Endothelial cell of umbilical vein (primary cell): Measurements from ENCODE around the gene SEC14L1. TPM values are rescaled to one million over a fixed set of nuclear protein-coding genes. Genes with fewer than 3 reads are reported as not detected.

Experiments
- BruUV-seq: library from RNA; stranded (reverse); fragments of 400-500 nt; replicated peaks from 2 replicates; lab custom pipeline; 2021; lab: Mats Ljungman, UMichigan
- CTCF ChIA-PET: fragments of 300-600, 350-600 bp; sonication (Branson Sonifier 250); formaldehyde crosslinking; loops from one replicate; lab custom pipeline; 2021; ENCODE audit warnings: antibody characterized with exemption, inconsistent platforms; lab: Charles Lee
- POLR2A ChIA-PET: fragments of 300-600, 350-600 bp; sonication (Branson Sonifier 250); formaldehyde crosslinking; loops from one replicate; lab custom pipeline; 2021; ENCODE audit warnings: antibody characterized with exemption, inconsistent platforms; lab: Charles Lee
- DNase-seq: peaks from one replicate; pipeline ENCODE4 v3.0.0-alpha.2; 2011; ENCODE audit warnings: low read depth, low spot score
- FAIRE-seq: peaks from 2 replicates; lab custom pipeline; 2011; peaks lifted over from hg19 to GRCh38; lab: Jason Lieb, UNC
- H2AFZ ChIP-seq: 2 replicates; pipeline ENCODE4 v1.6.0; 2012; ENCODE audit warnings: low read depth, low read length, control low read depth, inconsistent platforms
- H3K27ac ChIP-seq: 2 replicates; pipeline ENCODE4 v1.5.1; 2011; ENCODE audit warnings: low read depth, mild to moderate bottlenecking, control low read depth, low read length, moderate library complexity; ENCODE audit not compliant: insufficient read depth
- H3K27me3 ChIP-seq, 2 experiments: 2 replicates each; pipeline versions ENCODE4 v1.6.0 to v1.6.1; 2011; ENCODE audit warnings: low read length in 2 of 2, mixed read lengths in 1 of 2; ENCODE audit not compliant: control insufficient read depth in 2 of 2, insufficient read depth in 2 of 2
- H3K36me3 ChIP-seq, 2 experiments: 2 replicates in 1 of 2; 3 replicates in 1 of 2; pipeline ENCODE4 v1.5.1; 2011; ENCODE audit warnings: low read length in 2 of 2, mild to moderate bottlenecking in 1 of 2, moderate library complexity in 1 of 2; ENCODE audit not compliant: control insufficient read depth in 2 of 2, insufficient read depth in 2 of 2; ENCODE audit errors: extremely low read depth in 1 of 2
- H3K4me1 ChIP-seq: 3 replicates; pipeline ENCODE4 v1.5.1; 2011; ENCODE audit warnings: mild to moderate bottlenecking, low read length; ENCODE audit not compliant: control insufficient read depth, insufficient read depth; ENCODE audit errors: extremely low read depth
- H3K4me2 ChIP-seq: 2 replicates; pipeline ENCODE4 v1.6.1; 2011; ENCODE audit warnings: low read length, control low read depth, mixed read lengths; ENCODE audit not compliant: insufficient read depth
- H3K4me3 ChIP-seq, 3 experiments: fragments of 200-600 bp in 1 of 3; sonication (generic), shearing (Covaris generic) in 1 of 3; replicated peaks in 1 of 3; 2 replicates each; pipeline ENCODE4 v1.5.1; 2011 to 2016; ENCODE audit warnings: control low read depth in 3 of 3, low read length in 3 of 3, mild to moderate bottlenecking in 2 of 3, inconsistent platforms in 1 of 3, low read depth in 1 of 3, moderate library complexity in 1 of 3; ENCODE audit not compliant: insufficient read depth in 1 of 3
- H3K79me2 ChIP-seq: 2 replicates; pipeline ENCODE4 v1.6.0; 2012; ENCODE audit warnings: low read length, inconsistent platforms; ENCODE audit not compliant: control insufficient read depth, insufficient read depth
- H3K9ac ChIP-seq: replicated peaks from 2 replicates; pipeline ENCODE3; 2011; ENCODE audit warnings: low read length, control low read depth; ENCODE audit not compliant: insufficient read depth; ENCODE audit errors: extremely low read depth
- H3K9me1 ChIP-seq: replicated peaks from 3 replicates; pipeline ENCODE4 v1.6.0; 2011; ENCODE audit warnings: mild to moderate bottlenecking, low read length; ENCODE audit not compliant: control insufficient read depth, insufficient read depth; ENCODE audit errors: extremely low read depth
- H3K9me3 ChIP-seq: replicated peaks from 2 replicates; pipeline ENCODE4 v1.5.1; 2012; ENCODE audit warnings: low read length, inconsistent platforms; ENCODE audit not compliant: control insufficient read depth, insufficient read depth
- H4K20me1 ChIP-seq: replicated peaks from 2 replicates; pipeline ENCODE3; 2011; ENCODE audit warnings: mild to moderate bottlenecking, low read length; ENCODE audit not compliant: control insufficient read depth, insufficient read depth; ENCODE audit errors: extremely low read depth
- EZH2 ChIP-seq: IDR thresholded peaks from 2 replicates; pipeline ENCODE4 v1.6.1; 2012; ENCODE audit warnings: borderline replicate concordance, low read depth, mild to moderate bottlenecking, moderate library complexity, low read length, inconsistent platforms; ENCODE audit not compliant: severe bottlenecking
- FOS ChIP-seq: IDR thresholded peaks from 2 replicates; pipeline ENCODE4 v1.6.1; 2011; ENCODE audit warnings: mild to moderate bottlenecking, low read length, moderate library complexity, borderline replicate concordance; ENCODE audit not compliant: insufficient read depth
- GATA2 ChIP-seq: IDR thresholded peaks from 2 replicates; pipeline ENCODE4 v1.7.0; 2011; ENCODE audit warnings: low read depth, mild to moderate bottlenecking, moderate library complexity, mixed read lengths, low read length; ENCODE audit not compliant: insufficient read length, insufficient read depth
- JUN ChIP-seq: IDR thresholded peaks from 2 replicates; pipeline ENCODE4 v1.6.1; 2011; ENCODE audit warnings: borderline replicate concordance, low read depth; ENCODE audit not compliant: insufficient read length, insufficient read depth
- MYC ChIP-seq: IDR thresholded peaks from one replicate; pipeline ENCODE4 v1.6.1; 2011; ENCODE audit warnings: mild to moderate bottlenecking, low read depth, low read length
- POLR2A ChIP-seq: IDR thresholded peaks from 2 replicates; pipeline ENCODE4 v1.6.1; 2012; ENCODE audit warnings: low read depth, mild to moderate bottlenecking, control low read depth, low read length
- POLR2AphosphoS5 ChIP-seq: IDR thresholded peaks from 2 replicates; pipeline ENCODE4 v1.6.1; 2012; ENCODE audit warnings: low read depth, mild to moderate bottlenecking, control low read depth, low read length, moderate library complexity; ENCODE audit not compliant: insufficient read depth
- dilution Hi-C: fragments of 300-500 bp; cut with MboI; formaldehyde crosslinking; loops from one replicate; pipeline ENCODE4 v1.15.0; 2019; ENCODE audit warnings: low sequenced_read_pairs; ENCODE audit not compliant: extremely low pct_ligation_motif_present
- intact Hi-C: fragments of 100-400 bp; cut with micrococcal nuclease; formaldehyde crosslinking; loops from one replicate; pipeline ENCODE4 v1.10.0; 2022
- polyA plus RNA-seq, 4 experiments: library from polyadenylated mRNA; depleted of rRNA in 3 of 4; stranded (reverse) in 3 of 4; unstranded in 1 of 4; fragments of >200 nt; gene quantifications; 2 replicates each; pipeline versions ENCODE4 v1.2.1 to v1.2.3, GENCODE V29; 2011 to 2012; ENCODE audit warnings: missing spikeins in 1 of 4
- total RNA-seq: library from RNA; stranded (reverse); gene quantifications from 2 replicates; pipeline ENCODE4 v1.2.3, GENCODE V29; 2021
- TF ChIP-seq, protein P1 (sequence below): IDR thresholded peaks from 2 replicates; pipeline ENCODE4 v1.6.1; 2011; ENCODE audit not compliant: insufficient read depth, insufficient read length
- TF ChIP-seq, protein P2 (sequence below), 2 donors: IDR thresholded peaks; 1 replicate in 1 of 2; 2 replicates in 1 of 2; pipeline ENCODE4 v1.5.1; 2011; ENCODE audit warnings: low read length in 2 of 2, mild to moderate bottlenecking in 2 of 2, moderate library complexity in 2 of 2, control low read depth in 1 of 2, inconsistent platforms in 1 of 2, low read depth in 1 of 2; ENCODE audit not compliant: insufficient read depth in 1 of 2; ENCODE audit errors: extremely low read depth in 1 of 2

Gene SEC14L1
- total and polyA plus RNA-seq, 2 donors (not counting 3 experiments of a cell fraction or from before 2014, with no cell fraction given) = 215 to 631 TPM

DNA sequence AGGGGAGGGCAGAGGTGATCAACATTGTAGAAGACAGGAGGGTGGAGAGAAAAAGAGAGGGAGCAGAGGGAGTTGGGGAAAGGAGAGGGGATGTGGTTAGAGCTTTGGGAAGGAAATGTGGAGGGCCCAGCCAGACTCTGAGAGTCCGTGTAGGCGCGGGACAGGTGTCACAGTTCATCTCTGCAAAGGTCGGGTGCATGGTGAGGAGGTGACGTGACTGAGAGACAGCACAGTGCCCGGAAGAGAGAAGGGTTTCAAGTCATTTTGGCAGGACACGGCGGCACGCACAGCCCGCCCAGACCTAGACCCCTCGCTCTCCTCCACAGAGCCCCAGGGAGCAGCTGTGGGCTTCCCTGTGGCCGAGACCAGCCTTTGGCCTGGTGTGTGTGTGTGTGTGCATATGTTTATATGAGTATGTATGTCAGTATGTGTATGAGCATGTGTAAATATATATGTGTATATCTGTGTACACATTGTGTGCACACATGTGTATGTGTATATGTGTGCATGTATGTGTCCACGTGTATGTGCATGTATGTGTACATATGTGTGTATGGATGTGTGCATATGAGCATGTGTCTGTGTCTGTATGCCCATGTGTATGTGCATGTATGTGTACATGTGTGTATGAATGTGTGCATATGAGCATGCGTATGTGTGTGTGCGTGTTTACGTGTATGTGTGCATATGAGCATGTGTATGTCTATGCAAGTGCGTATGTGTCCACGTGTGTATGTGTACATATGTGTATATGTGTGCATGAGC, 104.6 kb downstream of the SEC14L1 start:
- Histone ChIP-seq H4K20me1 (no peaks in the 10 kb centered on the region), H3K9ac (no peak overlapping the region), H3K4me3 (no peak overlapping the region), H3K9me1 (no peaks in the 10 kb centered on the region), H3K4me1 (peaks cover 9% of the 10 kb centered on the region), H3K27me3 (no peaks in the 10 kb centered on the region), H3K36me3 (no peaks in the 10 kb centered on the region), H2AFZ (no peak overlapping the region), H3K79me2 (no peaks in the 10 kb centered on the region), H3K27ac (no peak overlapping the region), H3K4me2 (no peak overlapping the region), H3K9me3 (no peaks in the 10 kb centered on the region)
- DNase-seq (no peak), FAIRE-seq (no peak)
- POLR2A ChIA-PET = no interaction called here
- BruUV-seq = no TSS peak
- CTCF ChIA-PET = no interaction called here
- TF ChIP-seq, protein P1, sequence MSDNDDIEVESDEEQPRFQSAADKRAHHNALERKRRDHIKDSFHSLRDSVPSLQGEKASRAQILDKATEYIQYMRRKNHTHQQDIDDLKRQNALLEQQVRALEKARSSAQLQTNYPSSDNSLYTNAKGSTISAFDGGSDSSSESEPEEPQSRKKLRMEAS = no peak
- TF ChIP-seq POLR2A (no peak), JUN (no peak), EZH2 (no peak), MYC (no peak), GATA2 (no peak), FOS (no peak), POLR2AphosphoS5 (no peak)
- TF ChIP-seq, protein P2, sequence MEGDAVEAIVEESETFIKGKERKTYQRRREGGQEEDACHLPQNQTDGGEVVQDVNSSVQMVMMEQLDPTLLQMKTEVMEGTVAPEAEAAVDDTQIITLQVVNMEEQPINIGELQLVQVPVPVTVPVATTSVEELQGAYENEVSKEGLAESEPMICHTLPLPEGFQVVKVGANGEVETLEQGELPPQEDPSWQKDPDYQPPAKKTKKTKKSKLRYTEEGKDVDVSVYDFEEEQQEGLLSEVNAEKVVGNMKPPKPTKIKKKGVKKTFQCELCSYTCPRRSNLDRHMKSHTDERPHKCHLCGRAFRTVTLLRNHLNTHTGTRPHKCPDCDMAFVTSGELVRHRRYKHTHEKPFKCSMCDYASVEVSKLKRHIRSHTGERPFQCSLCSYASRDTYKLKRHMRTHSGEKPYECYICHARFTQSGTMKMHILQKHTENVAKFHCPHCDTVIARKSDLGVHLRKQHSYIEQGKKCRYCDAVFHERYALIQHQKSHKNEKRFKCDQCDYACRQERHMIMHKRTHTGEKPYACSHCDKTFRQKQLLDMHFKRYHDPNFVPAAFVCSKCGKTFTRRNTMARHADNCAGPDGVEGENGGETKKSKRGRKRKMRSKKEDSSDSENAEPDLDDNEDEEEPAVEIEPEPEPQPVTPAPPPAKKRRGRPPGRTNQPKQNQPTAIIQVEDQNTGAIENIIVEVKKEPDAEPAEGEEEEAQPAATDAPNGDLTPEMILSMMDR (IDR thresholded peaks at IDR 0.05; ENCODE audit: extremely low read depth in 1 of 2, insufficient read depth in 1 of 2, low read depth in 1 of 2, low read length in 2 of 2) = no peak
- intact Hi-C loops = loop anchor here (5.0 kb wide), 1 partner anchor 378 kb away; the partner anchor contains the start of gene MGAT5B
- dilution Hi-C loops = no loop called here
